HG03045 (cell line): ENCODE data around the gene IFIH1.

Experiments used
- ATAC-seq: cut with Tn5 transposase; IDR thresholded peaks from one replicate; pipeline ENCODE4 v1.9.1; 2021; ENCODE audit warnings: mild to moderate bottlenecking, moderate library complexity; ENCODE audit not compliant: unreplicated experiment

IFIH1 gene

GRCh38 chr2:162219426-162219825 is 99.1 kb downstream of the IFIH1 start:
- no peak for ATAC-seq

- ATAC-seq, result no peak
These were observed 100.9 kb downstream of the IFIH1 start for GRCh38 chr2:162217598-162217997.
